Measurements from ENCODE around the gene WASF1. TPM values are rescaled to one million over a fixed set of nuclear protein-coding genes. Genes with fewer than 3 reads are reported as not detected.

The WASF1 gene
- total RNA-seq, 3 donors from 2014 or later = 11.4 to 19.7 (median 12.3) TPM

DNA sequence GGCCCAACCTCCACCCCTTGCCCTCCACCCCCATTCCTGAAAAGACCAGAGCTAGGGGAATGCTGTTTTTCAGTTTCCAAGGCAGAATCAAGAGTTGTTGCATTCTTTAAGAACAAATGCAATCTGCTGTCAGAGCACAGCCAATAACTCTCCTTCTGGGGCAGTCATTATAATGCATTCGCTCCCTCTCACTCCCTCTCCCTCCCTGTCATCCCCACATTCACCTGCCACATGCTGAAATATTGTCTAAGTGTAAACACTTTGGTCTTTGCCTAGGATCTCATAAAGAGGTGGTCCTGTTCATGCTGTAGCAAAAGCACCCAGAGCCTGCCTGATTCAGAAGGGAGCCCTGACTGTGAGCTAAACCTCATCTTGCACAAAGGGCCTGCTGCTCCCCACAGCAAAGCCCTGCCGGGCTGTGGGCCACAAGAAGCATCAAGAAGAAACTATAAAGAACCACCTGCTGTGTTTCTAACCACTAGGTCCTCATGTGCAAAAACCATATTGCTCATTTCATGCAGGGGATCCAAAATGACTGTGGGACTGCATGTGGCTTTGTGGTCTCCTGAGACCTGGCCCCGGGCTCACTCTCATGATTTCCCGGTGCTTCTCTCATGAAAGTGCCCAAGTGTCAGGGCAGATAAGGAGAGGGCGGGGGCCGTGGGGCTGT is 115.7 kb downstream of the WASF1 start:
- Histone ChIP-seq H3K4me3 (no peak overlapping the region), H3K9me3 (no peaks in the 10 kb centered on the region), H3K4me1 (no peaks in the 10 kb centered on the region), H3K27ac (no peak overlapping the region), H3K27me3 (peaks cover 0 to 12% of the 10 kb centered on the region in 2 donors), H3K36me3 (no peaks in the 10 kb centered on the region)
- TF ChIP-seq CTCF (IDR thresholded peaks at IDR 0.05) = no peak
- no peak for TF ChIP-seq POLR2A (IDR thresholded peaks at IDR 0.05)
- no peak for TF ChIP-seq POLR2AphosphoS5 (IDR thresholded peaks at IDR 0.05)
- DNase-seq (ENCODE audit: low spot score in 2 of 2) = no peak
- intact Hi-C loops (cut with DNase I; ENCODE audit: low total_unique reads) = no loop called here

DNA sequence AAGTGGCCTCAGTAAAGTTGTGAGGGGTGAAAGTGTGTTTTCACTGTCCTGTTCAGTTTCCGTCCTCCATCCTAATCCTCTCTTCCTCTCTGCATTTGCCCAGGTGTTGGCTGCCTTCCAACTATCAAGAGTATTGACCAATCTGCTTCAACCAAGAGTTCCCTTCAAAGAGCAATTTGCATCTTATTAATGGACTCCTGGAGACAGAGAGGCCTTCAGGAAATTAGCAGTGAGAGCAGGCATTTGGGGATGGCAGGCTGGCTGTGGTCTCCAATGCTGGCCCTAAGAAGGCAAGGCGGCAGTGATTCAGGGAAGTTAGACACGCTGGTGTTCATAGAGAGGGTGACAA is 124.1 kb downstream of the WASF1 start:
- Histone ChIP-seq H3K27ac (no peak overlapping the region), H3K9me3 (no peaks in the 10 kb centered on the region), H3K27me3 (no peaks in the 10 kb centered on the region), H3K4me3 (no peak overlapping the region), H3K4me1 (no peaks in the 10 kb centered on the region), H3K36me3 (no peaks in the 10 kb centered on the region)
- TF ChIP-seq CTCF (IDR thresholded peaks at IDR 0.05) (no peak), POLR2AphosphoS5 (IDR thresholded peaks at IDR 0.05) (no peak), POLR2A (IDR thresholded peaks at IDR 0.05) (no peak)
- intact Hi-C loops (cut with DNase I; ENCODE audit: low total_unique reads) = no loop called here
- no peak for DNase-seq (ENCODE audit: low spot score in 2 of 2)

- no peak overlapping the region for H3K4me3 ChIP-seq
- no peaks in the 10 kb centered on the region for H3K27me3 ChIP-seq
- no peak for DNase-seq (ENCODE audit: low spot score in 2 of 2)
- H3K36me3 ChIP-seq = no peaks in the 10 kb centered on the region
- TF ChIP-seq POLR2AphosphoS5 (IDR thresholded peaks at IDR 0.05) (no peak), CTCF (IDR thresholded peaks at IDR 0.05) (no peak), POLR2A (IDR thresholded peaks at IDR 0.05) (no peak)
- intact Hi-C loops (cut with DNase I; ENCODE audit: low total_unique reads) = no loop called here
- H3K27ac ChIP-seq = no peak overlapping the region
- H3K4me1 ChIP-seq = no peaks in the 10 kb centered on the region
- H3K9me3 ChIP-seq = no peaks in the 10 kb centered on the region
Measured at GRCh38 chr6:110054664-110055386, 124.6 kb downstream of the WASF1 start.

DNA sequence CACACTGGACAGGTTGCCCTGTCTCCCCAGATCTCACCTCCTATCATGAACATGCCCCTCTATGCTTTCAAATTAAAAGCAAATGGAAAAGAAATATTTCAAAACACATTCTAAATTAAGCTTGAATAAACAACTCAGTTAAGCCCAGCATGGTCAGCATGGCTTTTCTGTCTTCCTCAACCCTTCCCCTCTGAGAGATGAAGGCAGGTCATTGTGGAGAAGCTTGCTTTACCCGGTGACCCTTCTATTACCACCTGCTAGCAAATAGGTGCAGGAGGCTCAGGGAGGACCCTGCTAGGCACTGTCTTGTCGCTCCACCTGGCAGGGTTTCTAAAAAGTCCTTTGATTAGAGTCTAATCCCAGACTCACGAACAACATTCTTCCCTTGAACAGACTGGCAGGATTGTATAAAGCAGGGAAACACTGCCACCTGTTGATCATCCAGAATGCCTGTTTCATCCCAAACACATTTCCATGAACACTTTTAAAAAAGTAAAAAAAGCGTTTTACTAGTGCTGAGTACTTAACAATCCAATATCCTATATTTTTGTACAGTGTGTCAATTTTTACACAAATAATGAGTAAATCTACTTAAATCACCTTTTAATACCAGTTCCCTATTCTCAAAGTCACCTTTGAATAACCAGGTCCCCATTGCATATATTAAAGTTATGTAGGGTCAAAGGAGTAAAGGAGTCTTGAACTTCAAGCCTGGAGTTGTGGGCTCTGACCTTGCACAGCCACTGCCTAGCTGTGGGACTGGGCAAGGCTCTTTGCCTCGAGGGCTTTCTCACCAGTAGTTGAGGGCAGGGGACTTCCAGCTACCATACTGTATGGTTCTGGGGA is 125.9 kb downstream of the WASF1 start:
- Histone ChIP-seq H3K9me3 (no peaks in the 10 kb centered on the region), H3K4me1 (no peaks in the 10 kb centered on the region), H3K4me3 (no peak overlapping the region), H3K27me3 (no peaks in the 10 kb centered on the region), H3K36me3 (no peaks in the 10 kb centered on the region), H3K27ac (no peak overlapping the region)
- intact Hi-C loops (cut with DNase I; ENCODE audit: low total_unique reads) = no loop called here
- DNase-seq (ENCODE audit: low spot score in 2 of 2) = no peak
- TF ChIP-seq POLR2A (IDR thresholded peaks at IDR 0.05) (no peak), CTCF (IDR thresholded peaks at IDR 0.05) (peak; percentile 37 to 58 (median 53))

DNA sequence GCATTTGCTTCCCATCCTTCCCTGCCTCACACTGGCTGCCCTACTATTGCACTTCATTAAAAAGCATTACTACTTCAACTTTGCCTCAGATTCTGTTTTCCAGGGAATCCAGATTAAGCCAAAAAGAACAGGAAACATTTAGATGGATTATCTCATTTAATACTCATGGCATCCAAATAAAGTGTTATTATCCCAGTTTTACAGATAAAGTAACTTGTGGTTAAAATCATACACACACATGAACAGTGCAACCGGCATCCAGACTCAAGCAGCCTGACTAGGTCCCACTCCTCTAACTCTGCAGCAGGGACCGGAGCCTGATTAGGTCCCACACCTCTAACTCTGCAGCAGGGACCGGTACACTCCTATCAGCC is 129.0 kb downstream of the WASF1 start:
- DNase-seq (ENCODE audit: low spot score in 2 of 2) = no peak
- intact Hi-C loops (cut with DNase I; ENCODE audit: low total_unique reads) = no loop called here
- no peak for TF ChIP-seq POLR2AphosphoS5 (IDR thresholded peaks at IDR 0.05)
- TF ChIP-seq CTCF (IDR thresholded peaks at IDR 0.05) = no peak
- TF ChIP-seq POLR2A (IDR thresholded peaks at IDR 0.05) = no peak

More for the DNA sequence above, 129.0 kb downstream of the WASF1 start:
- Histone ChIP-seq H3K4me3 (no peak overlapping the region), H3K4me1 (no peaks in the 10 kb centered on the region), H3K27me3 (no peaks in the 10 kb centered on the region), H3K27ac (no peak overlapping the region), H3K9me3 (no peaks in the 10 kb centered on the region), H3K36me3 (no peaks in the 10 kb centered on the region)
